ENCODE data around the gene B3GALT5.

Gene B3GALT5

DNA sequence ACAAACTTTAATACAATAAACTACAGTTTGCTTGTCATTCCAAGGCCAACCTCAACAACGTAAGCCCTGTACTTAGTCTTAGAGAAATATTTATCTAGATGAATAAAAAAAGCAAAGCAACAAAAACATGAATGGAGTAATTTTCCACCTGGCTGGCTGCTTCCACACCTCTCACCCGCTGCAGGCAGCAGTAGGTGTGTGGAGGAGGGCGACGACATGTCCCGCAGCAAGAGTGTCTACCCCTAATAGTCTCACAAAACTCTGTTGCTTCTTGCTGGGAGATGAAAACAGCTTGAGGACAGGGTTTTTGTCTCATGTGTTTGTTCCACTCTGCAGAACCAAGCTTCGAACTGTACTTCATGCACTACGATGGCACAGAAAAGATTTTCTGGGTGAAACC lies 83.5 kb downstream of the B3GALT5 start:
- DNase-seq (ENCODE audit: low spot score) = no peak

DNA sequence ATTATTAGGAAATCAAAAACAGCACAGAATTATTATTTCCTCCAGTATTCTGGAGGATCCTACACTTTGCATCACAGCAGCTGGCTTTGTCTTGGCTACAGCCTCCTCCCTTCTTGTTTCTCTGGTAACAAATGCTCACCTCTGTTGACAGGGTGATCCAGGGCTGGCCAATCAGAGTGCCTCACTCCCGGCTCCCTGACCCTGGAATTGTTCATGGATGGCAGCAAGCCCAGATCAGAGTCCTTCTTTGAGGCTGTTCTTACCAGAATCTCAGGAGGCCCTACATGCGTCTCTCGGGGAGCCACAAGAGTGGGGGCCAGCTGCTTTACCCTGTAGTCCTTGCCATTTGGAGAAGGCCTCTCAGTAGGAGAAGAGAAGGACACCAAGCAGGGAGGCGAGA lies 83.9 kb downstream of the B3GALT5 start:
- DNase-seq (ENCODE audit: low spot score) = no peak

DNA sequence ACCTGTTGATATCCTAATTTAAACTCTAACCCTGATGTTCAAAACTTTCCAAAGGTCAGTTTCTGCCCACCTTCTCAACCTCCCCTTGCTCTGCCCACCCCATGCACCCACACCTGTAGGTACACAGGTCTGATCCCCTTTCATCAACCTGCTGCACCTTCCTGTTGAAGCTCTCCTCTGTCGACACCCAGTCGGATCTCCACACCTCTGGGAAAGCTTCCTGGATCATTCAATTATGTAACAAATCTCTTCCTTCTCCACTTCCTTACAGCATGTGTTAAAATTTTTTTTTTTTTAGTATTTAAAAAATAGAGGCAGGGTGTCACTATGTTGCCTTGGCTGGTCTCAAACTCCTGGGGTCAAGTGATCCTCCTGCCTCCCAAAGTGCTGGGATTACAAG lies 87.6 kb downstream of the B3GALT5 start:
- no peak for DNase-seq (ENCODE audit: low spot score)

DNA sequence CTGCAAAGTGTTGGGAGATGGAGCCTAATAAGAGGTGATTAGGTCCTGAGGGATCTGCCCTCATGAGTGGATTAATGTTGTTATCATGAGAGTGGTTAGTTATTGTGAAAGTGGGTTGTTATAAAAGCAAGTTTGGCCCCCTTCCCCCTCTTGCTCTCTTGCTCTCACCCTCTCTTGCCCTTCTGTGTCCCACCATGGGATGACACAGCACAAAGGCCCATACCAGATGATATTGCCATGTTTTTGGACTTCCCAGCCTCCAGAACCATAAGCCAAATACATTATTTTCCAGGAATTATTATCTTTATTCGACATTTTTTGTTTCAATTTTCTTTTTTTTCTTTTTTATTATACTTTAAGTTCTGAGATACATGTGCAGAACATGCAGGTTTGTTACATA lies 90.8 kb downstream of the B3GALT5 start:
- DNase-seq (ENCODE audit: low spot score) = no peak

DNA sequence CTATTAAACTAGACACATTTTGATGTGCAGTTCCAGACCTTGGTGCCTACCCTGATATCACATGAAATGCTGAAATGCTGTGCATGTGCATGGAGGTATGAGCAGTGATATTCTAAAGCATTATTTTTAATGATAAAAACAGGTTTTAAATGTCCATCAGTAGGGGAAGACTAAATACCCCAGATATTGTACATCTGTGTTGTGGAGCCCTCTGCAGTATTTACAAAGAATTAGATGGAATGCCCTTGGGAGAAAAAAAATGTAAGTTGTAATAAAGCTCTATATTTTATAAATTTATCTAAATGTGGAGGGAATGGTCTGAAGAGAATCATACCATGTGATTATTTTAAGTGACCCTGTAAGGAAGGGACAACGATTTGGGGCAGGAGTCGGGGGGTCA lies 93.1 kb downstream of the B3GALT5 start:
- no peak for DNase-seq (ENCODE audit: low spot score)

DNA sequence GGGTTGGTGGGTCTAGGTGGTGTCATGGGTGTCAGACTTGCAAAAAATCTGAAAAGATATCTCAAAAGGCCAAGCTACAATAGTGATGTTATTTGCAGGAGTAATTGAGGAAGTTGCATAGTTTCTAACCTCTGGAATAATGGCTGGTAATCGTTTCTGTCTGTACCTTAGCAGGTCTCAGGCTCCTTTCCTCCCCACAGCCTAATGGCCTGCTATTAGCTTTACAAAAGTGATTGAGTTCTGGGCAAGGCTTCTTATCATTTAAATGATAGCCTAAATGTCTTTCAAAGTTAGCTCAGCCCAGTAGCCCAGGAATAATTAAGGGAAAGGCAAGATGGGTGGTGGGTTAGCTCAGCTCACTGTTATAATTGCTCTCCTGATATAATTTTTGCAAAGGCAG lies 94.6 kb downstream of the B3GALT5 start:
- DNase-seq (ENCODE audit: low spot score) = no peak

DNA sequence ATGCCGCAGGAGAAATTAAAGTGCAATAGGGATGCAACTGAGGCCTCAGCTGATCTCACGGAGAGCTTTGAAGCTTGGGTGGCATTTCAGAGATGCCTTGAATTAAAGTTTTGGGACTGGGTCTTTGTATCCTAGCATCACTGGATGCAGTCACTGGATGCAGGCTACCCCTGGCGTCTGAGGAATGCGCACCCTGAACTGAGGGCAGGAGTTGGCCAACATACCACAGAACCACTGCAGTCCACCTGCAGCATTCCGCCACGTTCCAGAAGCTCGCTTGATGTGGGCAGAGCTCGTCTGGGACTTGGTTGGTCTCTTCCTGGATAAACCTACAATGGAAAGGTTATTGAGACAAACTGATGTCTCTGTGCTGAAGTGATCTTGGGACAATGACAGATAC lies 98.1 kb downstream of the B3GALT5 start:
- no peak for DNase-seq (ENCODE audit: low spot score)

DNA sequence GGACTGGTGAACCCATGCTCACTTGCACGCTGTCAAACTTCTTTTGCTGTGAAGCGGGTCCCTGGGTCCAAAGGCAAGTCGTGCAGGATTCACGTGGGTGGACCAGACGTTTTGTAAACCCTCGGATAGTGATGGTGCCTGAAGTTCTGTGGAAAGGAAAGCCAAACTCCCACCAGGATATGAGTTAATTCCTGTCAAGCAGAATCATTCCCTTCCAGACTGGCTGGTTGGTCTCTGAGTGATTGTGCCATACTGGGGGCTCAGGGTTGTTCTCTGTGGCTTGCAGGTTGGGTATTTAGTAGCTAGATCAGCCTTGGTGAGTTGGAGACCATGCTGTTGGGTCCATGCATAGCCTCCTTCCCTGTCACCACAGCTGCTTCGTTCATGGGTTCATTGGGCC lies 99.5 kb downstream of the B3GALT5 start:
- DNase-seq (ENCODE audit: low spot score) = no peak

DNA sequence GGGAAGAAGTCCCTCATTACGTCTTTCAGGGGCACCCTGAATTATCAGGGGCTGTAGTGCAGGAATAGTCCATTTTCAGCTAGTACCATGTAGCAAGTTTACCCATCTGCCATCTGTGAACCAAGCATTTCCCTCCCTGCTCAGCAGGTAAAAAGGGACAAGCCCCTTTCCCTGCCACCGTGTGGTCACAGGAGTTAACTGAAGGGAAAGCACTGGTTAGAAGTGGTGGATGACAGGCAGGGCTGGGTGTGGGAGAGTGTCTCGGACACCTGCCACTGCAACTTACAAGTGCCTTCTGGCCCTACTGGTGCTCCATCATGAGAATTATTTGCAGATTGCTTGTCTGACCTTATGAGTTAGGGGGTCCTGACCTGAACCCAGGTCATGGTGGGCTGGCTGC lies 100.2 kb downstream of the B3GALT5 start:
- DNase-seq (ENCODE audit: low spot score) = no peak

DNA sequence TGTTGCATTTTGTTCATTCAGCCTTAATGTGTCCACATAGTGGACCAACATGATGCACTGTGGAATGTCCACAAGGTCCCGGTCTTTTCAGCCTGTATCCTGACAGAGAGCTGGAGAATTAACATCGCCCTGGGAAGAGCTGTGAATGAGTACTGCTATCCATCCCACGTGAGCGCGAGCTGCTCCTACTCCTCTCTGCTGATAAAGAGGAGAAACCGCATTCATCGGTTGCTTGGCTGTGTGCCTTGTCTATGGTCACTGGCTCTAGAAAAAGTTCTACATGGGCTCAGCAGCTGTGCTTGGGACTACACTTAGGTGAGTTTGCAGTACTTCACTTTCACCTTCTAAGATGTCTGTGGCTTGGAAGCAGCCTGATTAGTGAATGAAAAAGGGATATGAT lies 101.2 kb downstream of the B3GALT5 start:
- DNase-seq (ENCODE audit: low spot score) = no peak

DNA sequence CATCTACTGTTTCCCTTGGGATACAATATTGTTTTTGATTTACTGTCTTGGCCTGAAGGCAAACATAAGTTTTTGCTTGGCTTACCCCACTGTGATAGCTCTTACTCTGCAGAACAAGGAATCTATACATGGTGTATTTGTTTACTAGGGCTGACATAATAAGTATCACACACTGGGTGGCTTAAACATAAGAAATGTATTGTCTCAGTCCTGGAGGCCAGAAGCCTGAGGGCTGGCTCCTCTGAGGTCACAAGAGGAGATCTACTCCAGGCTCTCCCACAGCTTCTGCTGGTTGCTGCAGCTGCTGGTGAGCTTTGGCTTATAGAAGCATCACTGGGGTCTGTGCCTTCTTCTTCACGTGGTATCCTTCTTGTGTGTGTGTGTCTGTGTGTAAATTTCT lies 101.6 kb downstream of the B3GALT5 start:
- no peak for DNase-seq (ENCODE audit: low spot score)

DNA sequence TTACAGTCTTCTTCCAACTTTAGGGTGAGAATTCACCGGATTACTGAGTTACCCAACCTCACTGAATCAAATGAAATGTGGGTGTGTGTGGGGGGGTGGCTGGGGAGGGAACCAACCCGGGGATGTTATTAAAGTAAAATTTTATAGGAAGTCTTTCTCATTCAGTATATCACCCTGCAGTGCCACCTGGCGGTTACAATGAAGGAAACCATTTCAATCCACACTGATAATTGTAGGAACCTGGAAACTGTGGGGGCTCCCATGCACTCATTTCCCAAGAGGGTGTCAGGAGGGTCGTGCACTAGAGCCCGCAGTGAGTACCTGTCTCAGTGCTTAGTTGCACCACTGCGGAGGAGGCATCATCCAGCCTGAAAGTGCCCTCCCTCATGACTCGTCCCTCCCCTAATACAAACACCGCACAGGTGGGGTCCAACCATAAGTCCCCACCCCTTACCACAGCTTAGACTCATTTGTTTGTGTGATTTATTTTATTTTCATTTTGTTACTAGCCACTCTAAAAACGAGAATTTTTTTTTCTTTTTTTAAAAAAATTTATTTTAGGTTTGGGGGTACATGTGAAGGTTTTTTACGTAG lies 103.2 kb downstream of the B3GALT5 start:
- DNase-seq (ENCODE audit: low spot score) = peak; percentile 33

DNA sequence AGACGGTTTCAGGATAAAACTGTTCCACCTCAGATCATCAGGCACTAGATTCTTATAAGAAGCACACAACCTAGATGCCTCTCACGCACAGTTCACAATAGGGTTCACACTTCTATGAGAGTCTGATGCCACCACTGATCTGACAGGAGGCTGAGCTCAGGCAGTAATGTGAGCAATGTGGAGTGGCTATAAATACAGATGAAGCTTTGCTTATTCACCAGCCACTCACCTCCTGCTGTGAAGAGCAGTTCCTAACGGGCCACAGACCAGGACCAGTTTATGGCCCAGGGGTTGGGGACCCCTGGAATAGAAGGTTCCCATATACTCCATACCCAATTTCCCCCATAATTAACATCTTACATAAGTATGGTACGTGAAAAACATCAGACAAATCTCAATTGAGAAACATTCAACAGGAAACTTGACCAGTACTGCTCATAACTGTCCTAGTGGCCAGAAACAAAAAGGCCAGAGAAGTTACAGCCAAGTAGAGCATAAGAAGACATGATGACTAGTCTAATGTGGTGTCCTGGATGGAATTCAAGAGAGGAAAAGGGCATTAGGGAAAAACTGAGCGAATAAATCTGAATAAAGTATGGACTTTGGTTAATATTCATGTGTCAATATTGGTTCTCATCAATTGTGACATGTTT lies 107.5 kb downstream of the B3GALT5 start:
- DNase-seq (ENCODE audit: low spot score) = no peak

DNA sequence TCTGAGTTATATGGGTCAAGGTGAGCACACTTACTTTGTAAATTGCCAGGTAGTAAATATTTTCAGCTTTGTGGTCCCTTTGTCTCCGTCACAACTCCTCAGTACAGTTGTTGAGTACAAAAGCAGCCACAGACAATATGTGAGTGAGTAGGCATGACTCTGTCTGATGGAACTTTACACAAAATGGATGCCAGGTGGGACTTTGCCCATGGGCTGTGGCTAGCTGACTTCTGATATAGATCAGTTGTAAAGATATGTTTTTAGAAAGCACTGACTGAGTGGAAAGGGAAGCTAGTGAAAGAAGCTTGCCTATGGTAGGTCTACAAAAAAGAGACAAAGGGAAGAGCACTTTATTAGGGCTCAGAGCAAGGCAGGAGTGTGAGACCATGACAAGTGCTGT lies 109.1 kb downstream of the B3GALT5 start:
- DNase-seq (ENCODE audit: low spot score) = no peak

All from cerebellar cortex (tissue), 1 donor.